GM23338 (cell line): ENCODE measurements around the gene ANTXR2. TPM values are rescaled to one million over a fixed set of nuclear protein-coding genes. Genes with fewer than 3 reads are reported as not detected.

ENCODE experiments used
- ATAC-seq: fragments of 200-7000 bp; cut with Tn5 transposase; 3 replicates; pipeline ENCODE4 v1.9.1; 2020
- DNase-seq: peaks from one replicate; pipeline ENCODE4 v3.0.0-alpha.2; 2015; ENCODE audit warnings: low spot score
- H2AFZ ChIP-seq: fragments of 200-600 bp; sonication (generic); 2 replicates; pipeline ENCODE4 v1.8.0; 2016; ENCODE audit warnings: antibody characterized with exemption, mild to moderate bottlenecking, moderate library complexity
- H3F3A ChIP-seq: fragments of 200-600 bp; sonication (generic); replicated peaks from 2 replicates; pipeline ENCODE4 v1.8.0; 2017; ENCODE audit warnings: antibody characterized with exemption, mixed run types, low read depth
- H3K27ac ChIP-seq: fragments of 200-600 bp; sonication (generic); 2 replicates; pipeline ENCODE4 v1.6.1; 2016; ENCODE audit warnings: low read depth
- H3K27me3 ChIP-seq: fragments of 200-600 bp; sonication (generic); 2 replicates; pipeline ENCODE4 v1.8.0; 2016; ENCODE audit warnings: mild to moderate bottlenecking, mixed run types, moderate library complexity; ENCODE audit not compliant: insufficient read depth
- H3K36me3 ChIP-seq: fragments of 200-600 bp; sonication (generic); 2 replicates; pipeline ENCODE4 v1.8.0; 2016; ENCODE audit warnings: mild to moderate bottlenecking; ENCODE audit not compliant: insufficient read depth
- H3K4me1 ChIP-seq: fragments of 200-600 bp; sonication (generic); 2 replicates; pipeline ENCODE4 v1.8.0; 2016; ENCODE audit warnings: mild to moderate bottlenecking, moderate library complexity; ENCODE audit not compliant: insufficient read depth
- H3K4me2 ChIP-seq: fragments of 200-600 bp; sonication (generic); 2 replicates; pipeline ENCODE4 v1.7.1; 2017; ENCODE audit warnings: mixed run types
- H3K4me3 ChIP-seq: fragments of 200-600 bp; sonication (generic); 2 replicates; pipeline ENCODE4 v1.6.1; 2016; ENCODE audit warnings: mixed run types
- H3K79me2 ChIP-seq: fragments of 200-600 bp; sonication (generic); replicated peaks from 2 replicates; pipeline ENCODE4 v1.8.0; 2017; ENCODE audit warnings: mild to moderate bottlenecking; ENCODE audit not compliant: insufficient read depth
- H3K9me2 ChIP-seq: fragments of 200-600 bp; sonication (generic); 2 replicates; pipeline ENCODE4 v1.8.0; 2017; ENCODE audit not compliant: insufficient read depth
- H4K20me1 ChIP-seq: fragments of 200-600 bp; sonication (generic); replicated peaks from 2 replicates; pipeline ENCODE4 v1.8.0; 2017; ENCODE audit warnings: mild to moderate bottlenecking; ENCODE audit not compliant: insufficient read depth
- H3K27ac Mint-ChIP-seq: 2 replicates; pipeline ENCODE4 v1.8.0; 2020; ENCODE audit warnings: inconsistent platforms, mild to moderate bottlenecking, moderate library complexity, mixed read lengths
- H3K27me3 Mint-ChIP-seq: 3 replicates; pipeline ENCODE4 v1.8.0; 2022; ENCODE audit warnings: low read depth, mild to moderate bottlenecking, moderate library complexity, mixed read lengths, inconsistent platforms; ENCODE audit not compliant: insufficient read depth, poor library complexity
- H3K36me3 Mint-ChIP-seq: 3 replicates; pipeline ENCODE4 v1.8.0; 2021; ENCODE audit warnings: low read depth, mild to moderate bottlenecking, inconsistent platforms, moderate library complexity, mixed read lengths
- H3K4me1 Mint-ChIP-seq: 3 replicates; pipeline ENCODE4 v1.8.0; 2020; ENCODE audit warnings: mild to moderate bottlenecking, inconsistent platforms, mixed read lengths
- H3K4me3 Mint-ChIP-seq: 3 replicates; pipeline ENCODE4 v1.8.0; 2021; ENCODE audit warnings: moderate library complexity, mild to moderate bottlenecking, inconsistent platforms, mixed read lengths
- H3K9me3 Mint-ChIP-seq: 3 replicates; pipeline ENCODE4 v1.8.0; 2020; ENCODE audit warnings: moderate library complexity, mild to moderate bottlenecking, inconsistent platforms, mixed read lengths
- CREB1 ChIP-seq: fragments of 250-450 bp; sonication (Bioruptor Pico); IDR thresholded peaks from 2 replicates; pipeline ENCODE4 v1.5.0; 2020; ENCODE audit warnings: low read depth, mild to moderate bottlenecking, moderate library complexity
- EZH2 ChIP-seq: fragments of 200-600 bp; sonication (generic); IDR thresholded peaks from one replicate; pipeline ENCODE4 v1.8.0; 2017; ENCODE audit warnings: antibody characterized with exemption, mild to moderate bottlenecking, low read depth; ENCODE audit not compliant: unreplicated experiment
- JUNB ChIP-seq: IDR thresholded peaks from one replicate; pipeline ENCODE4 v1.6.1; 2016; ENCODE audit warnings: antibody characterized with exemption; ENCODE audit not compliant: unreplicated experiment
- POLR2AphosphoS5 ChIP-seq: IDR thresholded peaks from 2 replicates; pipeline ENCODE4 v1.6.1; 2016; ENCODE audit warnings: antibody characterized with exemption, low read depth
- ZNF114 ChIP-seq: fragments of 250-450 bp; sonication (Bioruptor Pico); IDR thresholded peaks from 2 replicates; pipeline ENCODE4 v1.5.0; 2020; ENCODE audit warnings: mild to moderate bottlenecking, moderate library complexity
- polyA plus RNA-seq: library from polyadenylated mRNA; unstranded; fragments of >200 nt; fragmentation: Nextera tagmentation; extraction: Ambion mirVana; gene quantifications from 2 replicates; pipeline ENCODE4 v1.2.1, GENCODE V29; 2016
- total RNA-seq: library from RNA; depleted of rRNA; stranded (reverse); fragments of >200 nt; shearing (Covaris generic); gene quantifications from 2 replicates; pipeline ENCODE4 v1.2.3, GENCODE V29; 2014
- TF ChIP-seq, protein P1 (sequence below): IDR thresholded peaks from one replicate; pipeline ENCODE4 v1.6.1; 2018; ENCODE audit warnings: antibody characterized with exemption; ENCODE audit not compliant: unreplicated experiment
- TF ChIP-seq, protein P2 (sequence below): IDR thresholded peaks from 2 replicates; pipeline ENCODE4 v1.6.1; 2016; ENCODE audit warnings: antibody characterized with exemption
- TF ChIP-seq, protein P3 (sequence below), 2 experiments: fragments of 200-600 bp in 1 of 2; sonication (generic) in 1 of 2; conservative IDR thresholded peaks; 2 replicates each; pipeline versions ENCODE4 v1.5.1 to v1.6.1; 2016 to 2017; ENCODE audit warnings: antibody characterized with exemption in 2 of 2, low read depth in 2 of 2, mild to moderate bottlenecking in 2 of 2, moderate library complexity in 1 of 2
- TF ChIP-seq, protein P4 (sequence below): fragments of 250-450 bp; sonication (Bioruptor Pico); IDR thresholded peaks from 2 replicates; pipeline ENCODE4 v1.5.0; 2020; ENCODE audit warnings: mild to moderate bottlenecking, moderate library complexity

ANTXR2 gene
- total and polyA plus RNA-seq, 2 experiments from 2014 or later = 2.0 to 5.3 TPM

DNA sequence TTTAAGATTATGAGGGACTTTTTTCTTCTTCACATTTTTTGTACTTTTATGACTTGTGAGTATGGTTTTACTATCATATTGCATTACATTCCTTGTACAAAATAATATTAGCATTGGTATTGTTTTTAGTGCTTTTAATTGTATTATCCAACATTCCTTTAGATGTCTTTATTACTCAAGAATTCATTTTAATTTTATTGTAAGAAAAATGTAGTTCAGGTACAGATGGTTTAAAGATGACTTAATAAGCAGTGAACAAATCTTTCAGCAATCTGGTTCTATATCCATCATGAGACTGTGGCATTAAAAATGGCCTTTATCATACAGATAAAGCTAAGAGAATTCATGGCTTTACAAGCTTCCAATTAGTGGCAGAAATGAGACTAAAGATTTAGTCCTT is 191.6 kb downstream of the ANTXR2 start (continued):
- TF ChIP-seq, protein P1, sequence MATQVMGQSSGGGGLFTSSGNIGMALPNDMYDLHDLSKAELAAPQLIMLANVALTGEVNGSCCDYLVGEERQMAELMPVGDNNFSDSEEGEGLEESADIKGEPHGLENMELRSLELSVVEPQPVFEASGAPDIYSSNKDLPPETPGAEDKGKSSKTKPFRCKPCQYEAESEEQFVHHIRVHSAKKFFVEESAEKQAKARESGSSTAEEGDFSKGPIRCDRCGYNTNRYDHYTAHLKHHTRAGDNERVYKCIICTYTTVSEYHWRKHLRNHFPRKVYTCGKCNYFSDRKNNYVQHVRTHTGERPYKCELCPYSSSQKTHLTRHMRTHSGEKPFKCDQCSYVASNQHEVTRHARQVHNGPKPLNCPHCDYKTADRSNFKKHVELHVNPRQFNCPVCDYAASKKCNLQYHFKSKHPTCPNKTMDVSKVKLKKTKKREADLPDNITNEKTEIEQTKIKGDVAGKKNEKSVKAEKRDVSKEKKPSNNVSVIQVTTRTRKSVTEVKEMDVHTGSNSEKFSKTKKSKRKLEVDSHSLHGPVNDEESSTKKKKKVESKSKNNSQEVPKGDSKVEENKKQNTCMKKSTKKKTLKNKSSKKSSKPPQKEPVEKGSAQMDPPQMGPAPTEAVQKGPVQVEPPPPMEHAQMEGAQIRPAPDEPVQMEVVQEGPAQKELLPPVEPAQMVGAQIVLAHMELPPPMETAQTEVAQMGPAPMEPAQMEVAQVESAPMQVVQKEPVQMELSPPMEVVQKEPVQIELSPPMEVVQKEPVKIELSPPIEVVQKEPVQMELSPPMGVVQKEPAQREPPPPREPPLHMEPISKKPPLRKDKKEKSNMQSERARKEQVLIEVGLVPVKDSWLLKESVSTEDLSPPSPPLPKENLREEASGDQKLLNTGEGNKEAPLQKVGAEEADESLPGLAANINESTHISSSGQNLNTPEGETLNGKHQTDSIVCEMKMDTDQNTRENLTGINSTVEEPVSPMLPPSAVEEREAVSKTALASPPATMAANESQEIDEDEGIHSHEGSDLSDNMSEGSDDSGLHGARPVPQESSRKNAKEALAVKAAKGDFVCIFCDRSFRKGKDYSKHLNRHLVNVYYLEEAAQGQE = no peak

DNA sequence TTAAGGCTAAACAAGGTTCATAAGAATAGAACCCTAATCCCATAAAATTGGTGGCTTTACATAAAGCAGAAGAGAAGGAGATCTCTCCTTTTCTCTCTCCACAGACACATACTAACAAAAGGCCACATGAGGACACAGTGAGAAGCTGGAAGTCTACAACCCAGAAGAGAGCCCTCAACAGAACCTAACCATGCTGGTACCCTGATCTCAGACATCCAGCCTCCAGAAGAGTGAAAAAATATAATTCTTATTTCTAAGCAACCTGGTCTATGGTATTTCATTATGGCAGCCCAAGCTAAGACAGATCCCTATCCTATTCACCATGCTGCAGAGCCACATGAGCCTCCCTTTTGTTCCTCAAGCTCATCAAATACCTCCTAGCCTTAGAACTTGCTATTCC is 195.5 kb downstream of the ANTXR2 start:
- H3K4me1 ChIP-seq = no peaks in the 10 kb centered on the region
- H2AFZ ChIP-seq = no peak overlapping the region
- no peak overlapping the region for H3K27ac Mint-ChIP-seq
- H3K36me3 Mint-ChIP-seq = peaks cover 4% of the 10 kb centered on the region; the same call in 1 of the 3 replicates
- no peaks in the 10 kb centered on the region for H4K20me1 ChIP-seq
- H3K27me3 ChIP-seq = no peaks in the 10 kb centered on the region
- no peaks in the 10 kb centered on the region for H3K36me3 ChIP-seq
- H3K4me3 ChIP-seq = no peak overlapping the region
- H3K27ac ChIP-seq = no peak overlapping the region
- H3K4me1 Mint-ChIP-seq = no peaks in the 10 kb centered on the region
- H3K79me2 ChIP-seq = no peaks in the 10 kb centered on the region
- H3K4me2 ChIP-seq = no peak overlapping the region
- H3K27me3 Mint-ChIP-seq = peaks cover 6% of the 10 kb centered on the region
- no peak overlapping the region for H3K4me3 Mint-ChIP-seq
- H3K9me2 ChIP-seq = no peaks in the 10 kb centered on the region
- no peak for ATAC-seq
- no peak for DNase-seq
- H3F3A ChIP-seq = no peaks in the 10 kb centered on the region
- H3K9me3 Mint-ChIP-seq = no peaks in the 10 kb centered on the region
- TF ChIP-seq, protein P2, sequence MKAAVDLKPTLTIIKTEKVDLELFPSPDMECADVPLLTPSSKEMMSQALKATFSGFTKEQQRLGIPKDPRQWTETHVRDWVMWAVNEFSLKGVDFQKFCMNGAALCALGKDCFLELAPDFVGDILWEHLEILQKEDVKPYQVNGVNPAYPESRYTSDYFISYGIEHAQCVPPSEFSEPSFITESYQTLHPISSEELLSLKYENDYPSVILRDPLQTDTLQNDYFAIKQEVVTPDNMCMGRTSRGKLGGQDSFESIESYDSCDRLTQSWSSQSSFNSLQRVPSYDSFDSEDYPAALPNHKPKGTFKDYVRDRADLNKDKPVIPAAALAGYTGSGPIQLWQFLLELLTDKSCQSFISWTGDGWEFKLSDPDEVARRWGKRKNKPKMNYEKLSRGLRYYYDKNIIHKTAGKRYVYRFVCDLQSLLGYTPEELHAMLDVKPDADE = no peak
- TF ChIP-seq CREB1 (CRISPR knock-in tag) (no peak), JUNB (no peak), ZNF114 (CRISPR knock-in tag) (no peak), EZH2 (no peak), POLR2AphosphoS5 (no peak)
- TF ChIP-seq, protein P1 = no peak
- TF ChIP-seq, protein P3, sequence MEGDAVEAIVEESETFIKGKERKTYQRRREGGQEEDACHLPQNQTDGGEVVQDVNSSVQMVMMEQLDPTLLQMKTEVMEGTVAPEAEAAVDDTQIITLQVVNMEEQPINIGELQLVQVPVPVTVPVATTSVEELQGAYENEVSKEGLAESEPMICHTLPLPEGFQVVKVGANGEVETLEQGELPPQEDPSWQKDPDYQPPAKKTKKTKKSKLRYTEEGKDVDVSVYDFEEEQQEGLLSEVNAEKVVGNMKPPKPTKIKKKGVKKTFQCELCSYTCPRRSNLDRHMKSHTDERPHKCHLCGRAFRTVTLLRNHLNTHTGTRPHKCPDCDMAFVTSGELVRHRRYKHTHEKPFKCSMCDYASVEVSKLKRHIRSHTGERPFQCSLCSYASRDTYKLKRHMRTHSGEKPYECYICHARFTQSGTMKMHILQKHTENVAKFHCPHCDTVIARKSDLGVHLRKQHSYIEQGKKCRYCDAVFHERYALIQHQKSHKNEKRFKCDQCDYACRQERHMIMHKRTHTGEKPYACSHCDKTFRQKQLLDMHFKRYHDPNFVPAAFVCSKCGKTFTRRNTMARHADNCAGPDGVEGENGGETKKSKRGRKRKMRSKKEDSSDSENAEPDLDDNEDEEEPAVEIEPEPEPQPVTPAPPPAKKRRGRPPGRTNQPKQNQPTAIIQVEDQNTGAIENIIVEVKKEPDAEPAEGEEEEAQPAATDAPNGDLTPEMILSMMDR (conservative IDR thresholded peaks at IDR 0.05; ENCODE audit: low read depth in 2 of 2) = no peak
- TF ChIP-seq, protein P4, sequence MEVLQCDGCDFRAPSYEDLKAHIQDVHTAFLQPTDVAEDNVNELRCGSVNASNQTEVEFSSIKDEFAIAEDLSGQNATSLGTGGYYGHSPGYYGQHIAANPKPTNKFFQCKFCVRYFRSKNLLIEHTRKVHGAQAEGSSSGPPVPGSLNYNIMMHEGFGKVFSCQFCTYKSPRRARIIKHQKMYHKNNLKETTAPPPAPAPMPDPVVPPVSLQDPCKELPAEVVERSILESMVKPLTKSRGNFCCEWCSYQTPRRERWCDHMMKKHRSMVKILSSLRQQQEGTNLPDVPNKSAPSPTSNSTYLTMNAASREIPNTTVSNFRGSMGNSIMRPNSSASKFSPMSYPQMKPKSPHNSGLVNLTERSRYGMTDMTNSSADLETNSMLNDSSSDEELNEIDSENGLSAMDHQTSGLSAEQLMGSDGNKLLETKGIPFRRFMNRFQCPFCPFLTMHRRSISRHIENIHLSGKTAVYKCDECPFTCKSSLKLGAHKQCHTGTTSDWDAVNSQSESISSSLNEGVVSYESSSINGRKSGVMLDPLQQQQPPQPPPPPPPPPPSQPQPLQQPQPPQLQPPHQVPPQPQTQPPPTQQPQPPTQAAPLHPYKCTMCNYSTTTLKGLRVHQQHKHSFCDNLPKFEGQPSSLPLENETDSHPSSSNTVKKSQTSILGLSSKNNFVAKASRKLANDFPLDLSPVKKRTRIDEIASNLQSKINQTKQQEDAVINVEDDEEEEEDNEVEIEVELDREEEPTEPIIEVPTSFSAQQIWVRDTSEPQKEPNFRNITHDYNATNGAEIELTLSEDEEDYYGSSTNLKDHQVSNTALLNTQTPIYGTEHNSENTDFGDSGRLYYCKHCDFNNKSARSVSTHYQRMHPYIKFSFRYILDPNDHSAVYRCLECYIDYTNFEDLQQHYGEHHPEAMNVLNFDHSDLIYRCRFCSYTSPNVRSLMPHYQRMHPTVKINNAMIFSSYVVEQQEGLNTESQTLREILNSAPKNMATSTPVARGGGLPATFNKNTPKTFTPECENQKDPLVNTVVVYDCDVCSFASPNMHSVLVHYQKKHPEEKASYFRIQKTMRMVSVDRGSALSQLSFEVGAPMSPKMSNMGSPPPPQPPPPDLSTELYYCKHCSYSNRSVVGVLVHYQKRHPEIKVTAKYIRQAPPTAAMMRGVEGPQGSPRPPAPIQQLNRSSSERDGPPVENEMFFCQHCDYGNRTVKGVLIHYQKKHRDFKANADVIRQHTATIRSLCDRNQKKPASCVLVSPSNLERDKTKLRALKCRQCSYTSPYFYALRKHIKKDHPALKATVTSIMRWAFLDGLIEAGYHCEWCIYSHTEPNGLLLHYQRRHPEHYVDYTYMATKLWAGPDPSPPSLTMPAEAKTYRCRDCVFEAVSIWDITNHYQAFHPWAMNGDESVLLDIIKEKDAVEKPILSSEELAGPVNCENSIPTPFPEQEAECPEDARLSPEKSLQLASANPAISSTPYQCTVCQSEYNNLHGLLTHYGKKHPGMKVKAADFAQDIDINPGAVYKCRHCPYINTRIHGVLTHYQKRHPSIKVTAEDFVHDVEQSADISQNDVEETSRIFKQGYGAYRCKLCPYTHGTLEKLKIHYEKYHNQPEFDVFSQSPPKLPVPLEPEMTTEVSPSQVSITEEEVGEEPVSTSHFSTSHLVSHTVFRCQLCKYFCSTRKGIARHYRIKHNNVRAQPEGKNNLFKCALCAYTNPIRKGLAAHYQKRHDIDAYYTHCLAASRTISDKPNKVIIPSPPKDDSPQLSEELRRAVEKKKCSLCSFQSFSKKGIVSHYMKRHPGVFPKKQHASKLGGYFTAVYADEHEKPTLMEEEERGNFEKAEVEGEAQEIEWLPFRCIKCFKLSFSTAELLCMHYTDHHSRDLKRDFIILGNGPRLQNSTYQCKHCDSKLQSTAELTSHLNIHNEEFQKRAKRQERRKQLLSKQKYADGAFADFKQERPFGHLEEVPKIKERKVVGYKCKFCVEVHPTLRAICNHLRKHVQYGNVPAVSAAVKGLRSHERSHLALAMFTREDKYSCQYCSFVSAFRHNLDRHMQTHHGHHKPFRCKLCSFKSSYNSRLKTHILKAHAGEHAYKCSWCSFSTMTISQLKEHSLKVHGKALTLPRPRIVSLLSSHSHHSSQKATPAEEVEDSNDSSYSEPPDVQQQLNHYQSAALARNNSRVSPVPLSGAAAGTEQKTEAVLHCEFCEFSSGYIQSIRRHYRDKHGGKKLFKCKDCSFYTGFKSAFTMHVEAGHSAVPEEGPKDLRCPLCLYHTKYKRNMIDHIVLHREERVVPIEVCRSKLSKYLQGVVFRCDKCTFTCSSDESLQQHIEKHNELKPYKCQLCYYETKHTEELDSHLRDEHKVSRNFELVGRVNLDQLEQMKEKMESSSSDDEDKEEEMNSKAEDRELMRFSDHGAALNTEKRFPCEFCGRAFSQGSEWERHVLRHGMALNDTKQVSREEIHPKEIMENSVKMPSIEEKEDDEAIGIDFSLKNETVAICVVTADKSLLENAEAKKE = no peak
